B cell (primary cell): ENCODE results near the gene FCRL1.

Source experiments
- EZH2 ChIP-seq: IDR thresholded peaks from 2 replicates; pipeline ENCODE4 v1.6.1; 2012; ENCODE audit warnings: borderline replicate concordance, low read depth, mild to moderate bottlenecking, moderate library complexity, low read length; ENCODE audit not compliant: insufficient read depth, poor library complexity, severe bottlenecking
- TF ChIP-seq, protein P1 (sequence below): fragments of 200-600 bp; IDR thresholded peaks from one replicate; pipeline ENCODE4 v1.8.0; 2022; ENCODE audit warnings: antibody characterized with exemption, mild to moderate bottlenecking

DNA sequence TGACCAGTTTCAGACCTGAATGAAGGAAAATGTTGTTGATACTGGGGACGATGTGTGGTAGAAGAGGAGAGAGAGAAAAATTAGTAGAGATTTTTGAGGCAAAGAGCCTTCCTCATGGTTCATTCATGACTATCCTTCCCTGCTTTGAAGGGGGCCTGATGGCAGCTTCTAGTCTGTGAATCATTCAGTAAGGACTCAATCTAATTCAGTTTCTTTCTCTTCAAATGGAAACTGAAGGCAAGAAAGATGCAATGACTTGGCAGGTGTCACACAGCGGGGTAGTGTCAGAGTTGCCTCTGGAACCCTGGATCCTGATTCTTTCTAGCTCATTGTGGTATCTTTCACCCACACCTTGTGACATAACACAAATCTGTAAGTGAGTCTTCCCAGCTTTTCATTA, 36.6 kb upstream of the FCRL1 start:
- TF ChIP-seq, protein P1, sequence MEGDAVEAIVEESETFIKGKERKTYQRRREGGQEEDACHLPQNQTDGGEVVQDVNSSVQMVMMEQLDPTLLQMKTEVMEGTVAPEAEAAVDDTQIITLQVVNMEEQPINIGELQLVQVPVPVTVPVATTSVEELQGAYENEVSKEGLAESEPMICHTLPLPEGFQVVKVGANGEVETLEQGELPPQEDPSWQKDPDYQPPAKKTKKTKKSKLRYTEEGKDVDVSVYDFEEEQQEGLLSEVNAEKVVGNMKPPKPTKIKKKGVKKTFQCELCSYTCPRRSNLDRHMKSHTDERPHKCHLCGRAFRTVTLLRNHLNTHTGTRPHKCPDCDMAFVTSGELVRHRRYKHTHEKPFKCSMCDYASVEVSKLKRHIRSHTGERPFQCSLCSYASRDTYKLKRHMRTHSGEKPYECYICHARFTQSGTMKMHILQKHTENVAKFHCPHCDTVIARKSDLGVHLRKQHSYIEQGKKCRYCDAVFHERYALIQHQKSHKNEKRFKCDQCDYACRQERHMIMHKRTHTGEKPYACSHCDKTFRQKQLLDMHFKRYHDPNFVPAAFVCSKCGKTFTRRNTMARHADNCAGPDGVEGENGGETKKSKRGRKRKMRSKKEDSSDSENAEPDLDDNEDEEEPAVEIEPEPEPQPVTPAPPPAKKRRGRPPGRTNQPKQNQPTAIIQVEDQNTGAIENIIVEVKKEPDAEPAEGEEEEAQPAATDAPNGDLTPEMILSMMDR: no peak
- TF ChIP-seq EZH2: no peak
